HEK293 (cell line): ENCODE measurements around the gene PANX2.

Experiments
- CTCF ChIA-PET: fragments of 350-600 bp; formaldehyde crosslinking; extraction: SDS; loops from one replicate; lab custom pipeline; 2021; ENCODE audit warnings: antibody characterized with exemption; lab: Yijun Ruan, JAX
- POLR2A ChIA-PET: fragments of 300-600 bp; formaldehyde crosslinking; extraction: SDS; loops from one replicate; lab custom pipeline; 2020; ENCODE audit warnings: antibody characterized with exemption, inconsistent platforms; lab: Yijun Ruan, JAX
- H3K27ac ChIP-seq: fragments of 200-500 bp; sonication (Bioruptor generic); 2 replicates; pipeline ENCODE4 v1.5.1; 2014; ENCODE audit warnings: low read depth, low read length, control low read depth, inconsistent platforms; ENCODE audit errors: extremely low read depth
- H3K36me3 ChIP-seq, 2 experiments: fragments of 200-500 bp in 1 of 2; sonication (Bioruptor generic) in 1 of 2; 1 replicate in 1 of 2; 2 replicates in 1 of 2; pipeline ENCODE4 v1.5.1; 2014 to 2017; ENCODE audit warnings: inconsistent platforms in 2 of 2, low read length in 2 of 2; ENCODE audit not compliant: control insufficient read depth in 2 of 2, insufficient read depth in 1 of 2
- H3K4me1 ChIP-seq: fragments of 200-500 bp; sonication (Bioruptor generic); 2 replicates; pipeline ENCODE4 v1.5.1; 2014; ENCODE audit warnings: mild to moderate bottlenecking, low read length, inconsistent platforms; ENCODE audit not compliant: control insufficient read depth, insufficient read depth
- H3K4me3 ChIP-seq: 2 replicates; pipeline ENCODE4 v1.5.1; 2011; ENCODE audit warnings: low read depth, mild to moderate bottlenecking, control low read depth, low read length, moderate library complexity
- H3K9me3 ChIP-seq: fragments of 200-500 bp; sonication (Bioruptor generic); 2 replicates; pipeline ENCODE4 v1.5.1; 2014; ENCODE audit warnings: low read depth, low read length, inconsistent platforms; ENCODE audit not compliant: control insufficient read depth, insufficient read depth
- GLIS2 ChIP-seq: fragments of 450-650 bp; formaldehyde crosslinking; IDR thresholded peaks from 2 replicates; pipeline ENCODE4 v1.5.1; 2016; ENCODE audit warnings: missing biosample characterization, missing genetic modification characterization
- KLF10 ChIP-seq: fragments of 450-650 bp; IDR thresholded peaks from 2 replicates; pipeline ENCODE4 v1.5.1; 2018; ENCODE audit warnings: missing biosample characterization, mild to moderate bottlenecking, missing genetic modification characterization
- MZF1 ChIP-seq: fragments of 450-650 bp; formaldehyde crosslinking; IDR thresholded peaks from 2 replicates; pipeline ENCODE4 v1.5.1; 2017; ENCODE audit warnings: missing biosample characterization, missing genetic modification characterization, borderline replicate concordance
- OVOL3 ChIP-seq: fragments of 450-650 bp; formaldehyde crosslinking; IDR thresholded peaks from 2 replicates; pipeline ENCODE4 v1.5.1; 2016; ENCODE audit warnings: missing biosample characterization, missing genetic modification characterization
- SCRT2 ChIP-seq: fragments of 450-650 bp; formaldehyde crosslinking; IDR thresholded peaks from 2 replicates; pipeline ENCODE4 v1.5.1; 2016; ENCODE audit warnings: missing biosample characterization, missing genetic modification characterization
- SP2 ChIP-seq: fragments of 450-650 bp; formaldehyde crosslinking; IDR thresholded peaks from 2 replicates; pipeline ENCODE4 v1.5.1; 2016; ENCODE audit warnings: missing biosample characterization, missing genetic modification characterization
- TRIM28 ChIP-seq: IDR thresholded peaks from 2 replicates; pipeline ENCODE4 v1.6.1; 2011; ENCODE audit warnings: low read length, control low read depth, borderline replicate concordance
- ZEB2 ChIP-seq: fragments of 450-650 bp; formaldehyde crosslinking; IDR thresholded peaks from 2 replicates; pipeline ENCODE4 v1.5.1; 2016; ENCODE audit warnings: missing biosample characterization, missing genetic modification characterization
- ZNF19 ChIP-seq: fragments of 450-650 bp; formaldehyde crosslinking; IDR thresholded peaks from 2 replicates; pipeline ENCODE4; 2016; ENCODE audit warnings: missing biosample characterization, missing genetic modification characterization, low read depth
- ZNF280D ChIP-seq: fragments of 450-650 bp; formaldehyde crosslinking; IDR thresholded peaks from 2 replicates; pipeline ENCODE4 v1.5.1; 2016; ENCODE audit warnings: missing biosample characterization, missing genetic modification characterization
- ZNF335 ChIP-seq: fragments of 450-650 bp; formaldehyde crosslinking; conservative IDR thresholded peaks from 2 replicates; pipeline ENCODE4 v1.5.1; 2016; ENCODE audit warnings: missing biosample characterization, missing genetic modification characterization
- ZNF548 ChIP-seq: fragments of 450-650 bp; formaldehyde crosslinking; IDR thresholded peaks from 2 replicates; pipeline ENCODE4 v1.5.1; 2016; ENCODE audit warnings: missing biosample characterization, missing genetic modification characterization
- ZNF555 ChIP-seq: fragments of 450-650 bp; formaldehyde crosslinking; conservative IDR thresholded peaks from 2 replicates; pipeline ENCODE4 v1.5.1; 2017; ENCODE audit warnings: missing biosample characterization, mild to moderate bottlenecking, missing genetic modification characterization, inconsistent platforms
- ZNF629 ChIP-seq: fragments of 450-650 bp; formaldehyde crosslinking; IDR thresholded peaks from 2 replicates; pipeline ENCODE4 v1.5.1; 2017; ENCODE audit warnings: missing biosample characterization, missing genetic modification characterization
- ZNF692 ChIP-seq: fragments of 450-650 bp; formaldehyde crosslinking; IDR thresholded peaks from 2 replicates; pipeline ENCODE4 v1.5.1; 2016; ENCODE audit warnings: missing biosample characterization, missing genetic modification characterization
- ZNF747 ChIP-seq: fragments of 450-650 bp; formaldehyde crosslinking; IDR thresholded peaks from 2 replicates; pipeline ENCODE4 v1.5.1; 2016; ENCODE audit warnings: missing biosample characterization, missing genetic modification characterization
- ZNF776 ChIP-seq: fragments of 450-650 bp; formaldehyde crosslinking; IDR thresholded peaks from 2 replicates; pipeline ENCODE4 v1.5.0; 2017; ENCODE audit warnings: missing biosample characterization, missing genetic modification characterization, borderline replicate concordance
- TF ChIP-seq, protein P1 (sequence below): fragments of 450-650 bp; formaldehyde crosslinking; IDR thresholded peaks from 2 replicates; pipeline ENCODE4 v1.5.1; 2017; ENCODE audit warnings: missing biosample characterization, missing genetic modification characterization
- TF ChIP-seq, protein P2 (sequence below): fragments of 450-650 bp; formaldehyde crosslinking; IDR thresholded peaks from 2 replicates; pipeline ENCODE4 v1.5.1; 2016; ENCODE audit warnings: missing biosample characterization, missing genetic modification characterization
- TF ChIP-seq, protein P3 (sequence below): fragments of 450-650 bp; formaldehyde crosslinking; IDR thresholded peaks from 2 replicates; pipeline ENCODE4 v1.5.1; 2017; ENCODE audit warnings: missing biosample characterization, missing genetic modification characterization
- TF ChIP-seq, protein P4 (sequence below): fragments of 450-650 bp; formaldehyde crosslinking; IDR thresholded peaks from 2 replicates; pipeline ENCODE4 v1.5.1; 2016; ENCODE audit warnings: missing biosample characterization, missing genetic modification characterization

The PANX2 gene

DNA sequence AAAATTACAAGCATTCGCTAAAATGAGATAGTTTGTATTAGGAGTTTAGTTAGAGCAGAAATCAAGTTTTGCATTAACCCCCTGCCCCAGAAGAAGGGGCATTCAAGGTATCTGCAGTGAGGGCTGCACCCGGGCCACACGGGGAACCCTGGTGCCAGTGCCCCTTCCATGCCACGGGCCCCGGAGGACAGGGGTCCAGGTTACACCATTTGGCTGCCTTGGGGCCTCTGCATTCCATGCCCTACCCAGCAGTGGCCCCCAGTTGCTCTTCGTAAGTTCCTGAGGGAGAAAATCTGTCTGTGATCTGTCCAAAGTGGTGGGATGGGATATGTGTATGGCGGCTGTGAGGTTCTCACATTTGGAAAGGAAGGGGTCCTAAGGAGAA is 16.8 kb upstream of the PANX2 start (continued):
- no peak for TF ChIP-seq ZNF280D (tag by site-specific recombination)

GRCh38 chr22:50157709-50158375 is 12.7 kb upstream of the PANX2 start:
- no peaks in the 10 kb centered on the region for H3K9me3 ChIP-seq
- ChIA-PET CTCF (interaction anchor here (0.6 to 2.9 kb wide), 5 partner anchors 8 to 325 kb away, joined by 3 to 18 read pairs (median 4); no protein-coding TSS in a partner anchor), POLR2A (interaction anchor here (0.6 kb wide), 1 partner anchor 253 kb away, joined by 3 read pairs; no protein-coding TSS in a partner anchor)
- TF ChIP-seq GLIS2 (no peak), ZNF692 (tag by site-specific recombination) (no peak), ZNF548 (tag by site-specific recombination) (no peak), ZEB2 (tag by site-specific recombination) (no peak), OVOL3 (tag by site-specific recombination) (no peak), TRIM28 (no peak), SP2 (tag by site-specific recombination) (no peak), ZNF555 (tag by site-specific recombination) (no peak), ZNF335 (tag by site-specific recombination) (no peak), ZNF776 (tag by site-specific recombination) (no peak), ZNF19 (tag by site-specific recombination) (no peak), MZF1 (tag by site-specific recombination) (no peak), ZNF747 (tag by site-specific recombination) (no peak), KLF10 (tag by site-specific recombination) (no peak), ZNF629 (tag by site-specific recombination) (no peak), SCRT2 (tag by site-specific recombination) (no peak)
- TF ChIP-seq, protein P1, sequence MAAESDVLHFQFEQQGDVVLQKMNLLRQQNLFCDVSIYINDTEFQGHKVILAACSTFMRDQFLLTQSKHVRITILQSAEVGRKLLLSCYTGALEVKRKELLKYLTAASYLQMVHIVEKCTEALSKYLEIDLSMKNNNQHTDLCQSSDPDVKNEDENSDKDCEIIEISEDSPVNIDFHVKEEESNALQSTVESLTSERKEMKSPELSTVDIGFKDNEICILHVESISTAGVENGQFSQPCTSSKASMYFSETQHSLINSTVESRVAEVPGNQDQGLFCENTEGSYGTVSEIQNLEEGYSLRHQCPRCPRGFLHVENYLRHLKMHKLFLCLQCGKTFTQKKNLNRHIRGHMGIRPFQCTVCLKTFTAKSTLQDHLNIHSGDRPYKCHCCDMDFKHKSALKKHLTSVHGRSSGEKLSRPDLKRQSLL = no peak
- TF ChIP-seq, protein P2, sequence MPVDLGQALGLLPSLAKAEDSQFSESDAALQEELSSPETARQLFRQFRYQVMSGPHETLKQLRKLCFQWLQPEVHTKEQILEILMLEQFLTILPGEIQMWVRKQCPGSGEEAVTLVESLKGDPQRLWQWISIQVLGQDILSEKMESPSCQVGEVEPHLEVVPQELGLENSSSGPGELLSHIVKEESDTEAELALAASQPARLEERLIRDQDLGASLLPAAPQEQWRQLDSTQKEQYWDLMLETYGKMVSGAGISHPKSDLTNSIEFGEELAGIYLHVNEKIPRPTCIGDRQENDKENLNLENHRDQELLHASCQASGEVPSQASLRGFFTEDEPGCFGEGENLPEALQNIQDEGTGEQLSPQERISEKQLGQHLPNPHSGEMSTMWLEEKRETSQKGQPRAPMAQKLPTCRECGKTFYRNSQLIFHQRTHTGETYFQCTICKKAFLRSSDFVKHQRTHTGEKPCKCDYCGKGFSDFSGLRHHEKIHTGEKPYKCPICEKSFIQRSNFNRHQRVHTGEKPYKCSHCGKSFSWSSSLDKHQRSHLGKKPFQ (tag by site-specific recombination) = no peak
- TF ChIP-seq, protein P3, sequence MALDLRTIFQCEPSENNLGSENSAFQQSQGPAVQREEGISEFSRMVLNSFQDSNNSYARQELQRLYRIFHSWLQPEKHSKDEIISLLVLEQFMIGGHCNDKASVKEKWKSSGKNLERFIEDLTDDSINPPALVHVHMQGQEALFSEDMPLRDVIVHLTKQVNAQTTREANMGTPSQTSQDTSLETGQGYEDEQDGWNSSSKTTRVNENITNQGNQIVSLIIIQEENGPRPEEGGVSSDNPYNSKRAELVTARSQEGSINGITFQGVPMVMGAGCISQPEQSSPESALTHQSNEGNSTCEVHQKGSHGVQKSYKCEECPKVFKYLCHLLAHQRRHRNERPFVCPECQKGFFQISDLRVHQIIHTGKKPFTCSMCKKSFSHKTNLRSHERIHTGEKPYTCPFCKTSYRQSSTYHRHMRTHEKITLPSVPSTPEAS = no peak
- TF ChIP-seq, protein P4, sequence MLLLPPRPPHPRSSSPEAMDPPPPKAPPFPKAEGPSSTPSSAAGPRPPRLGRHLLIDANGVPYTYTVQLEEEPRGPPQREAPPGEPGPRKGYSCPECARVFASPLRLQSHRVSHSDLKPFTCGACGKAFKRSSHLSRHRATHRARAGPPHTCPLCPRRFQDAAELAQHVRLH (tag by site-specific recombination) = no peak
- no peak overlapping the region for H3K27ac ChIP-seq
- no peak overlapping the region for H3K4me3 ChIP-seq
- H3K4me1 ChIP-seq = no peaks in the 10 kb centered on the region
- H3K36me3 ChIP-seq = no peaks in the 10 kb centered on the region
